T1000 (cell line): Measurements from ENCODE around the gene PDGFB.

Experiments
- DNase-seq: peaks from one replicate; lab custom pipeline; 2025; ENCODE audit warnings: mixed read lengths; lab: John Stamatoyannopoulos, UW

Gene PDGFB

DNA sequence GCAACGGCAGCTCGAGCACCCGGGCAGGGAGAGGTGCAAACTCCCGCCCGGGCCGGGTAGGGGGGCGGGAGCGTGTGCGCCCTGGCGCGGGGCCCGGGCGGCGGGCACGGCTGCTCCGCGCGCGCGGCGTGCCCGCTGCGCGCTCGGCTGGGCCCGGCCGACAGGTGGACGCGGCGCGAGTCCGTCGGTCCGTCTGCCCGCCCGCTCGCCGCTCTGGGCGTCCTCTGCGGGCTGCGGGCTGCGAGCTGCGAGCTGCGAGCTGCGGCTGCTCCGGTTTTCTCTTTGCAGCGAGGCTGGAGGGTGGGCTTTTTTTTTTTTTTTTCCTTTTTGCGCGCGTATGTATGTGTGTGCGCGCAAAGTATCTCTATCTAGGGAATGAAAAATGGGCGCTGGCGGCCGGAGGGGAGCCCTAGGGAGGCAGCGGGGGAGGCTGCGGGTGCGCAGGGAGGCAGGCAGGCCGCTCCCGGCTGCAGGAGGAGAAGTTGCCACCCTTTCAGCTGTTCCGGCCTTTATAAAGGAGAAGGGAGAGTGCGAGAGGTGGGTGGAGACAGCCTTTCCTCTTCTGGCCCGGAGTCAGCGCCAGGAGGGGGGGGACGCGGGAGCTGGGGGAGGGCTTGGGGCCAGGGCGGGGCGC lies at the start of gene PDGFB:
Gene PDGFB (minus strand): TSS at position 487 of the 634 bp plus-strand sequence. CDS start 1,019 bp downstream, outside the sequence.
- DNase-seq: no peak

GRCh38 chr22:39293766-39294368 lies 49.1 kb upstream of the PDGFB start:
- DNase-seq: no peak

DNA sequence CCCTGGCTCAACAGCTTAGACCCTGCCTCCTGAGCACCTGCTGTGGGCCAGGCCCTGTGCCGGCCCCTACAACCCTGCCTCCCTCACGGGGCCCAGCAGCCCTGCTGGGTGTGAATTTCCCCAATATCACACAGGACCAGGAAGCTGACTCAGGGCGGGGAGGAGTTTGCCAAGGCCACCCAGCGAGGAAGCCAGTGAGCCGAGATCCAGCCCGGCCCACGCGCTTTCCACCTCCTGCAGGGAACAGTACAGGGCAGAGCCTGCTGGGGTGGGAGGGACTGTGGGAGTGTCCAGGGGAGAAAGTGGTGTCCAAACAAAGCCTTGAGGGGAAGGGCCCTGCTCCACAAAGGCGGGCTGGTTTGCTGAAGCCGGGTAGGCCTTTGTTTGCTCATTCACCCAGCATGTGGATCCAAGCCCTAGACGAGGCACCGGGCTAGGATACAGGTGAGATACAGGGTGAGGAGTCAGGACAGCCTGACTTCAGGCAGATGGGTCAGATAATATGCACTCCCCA lies 47.8 kb upstream of the PDGFB start:
- peak; percentile 81 for DNase-seq

DNA sequence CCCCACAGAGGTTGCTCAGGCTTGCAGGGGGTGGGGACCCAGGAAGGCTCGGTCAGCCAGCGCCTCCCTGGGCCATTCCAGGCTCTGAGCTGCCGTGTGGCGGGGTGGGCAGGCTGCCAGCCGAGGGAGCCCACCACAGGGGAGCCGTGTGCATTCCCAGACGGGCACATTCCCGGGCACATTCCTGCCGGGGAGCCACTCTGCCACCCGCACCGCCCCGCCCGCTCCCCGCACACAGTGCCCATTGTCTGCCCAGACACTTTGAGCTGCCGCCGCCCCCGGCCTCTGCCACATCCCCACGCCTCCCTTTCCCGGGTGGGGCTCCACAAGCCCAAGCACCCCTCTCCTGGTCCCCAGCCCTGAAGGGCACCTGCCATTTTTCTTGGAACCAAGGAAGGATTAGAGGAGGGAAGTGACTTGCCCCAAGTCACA lies 47.3 kb upstream of the PDGFB start:
- no peak for DNase-seq

DNA sequence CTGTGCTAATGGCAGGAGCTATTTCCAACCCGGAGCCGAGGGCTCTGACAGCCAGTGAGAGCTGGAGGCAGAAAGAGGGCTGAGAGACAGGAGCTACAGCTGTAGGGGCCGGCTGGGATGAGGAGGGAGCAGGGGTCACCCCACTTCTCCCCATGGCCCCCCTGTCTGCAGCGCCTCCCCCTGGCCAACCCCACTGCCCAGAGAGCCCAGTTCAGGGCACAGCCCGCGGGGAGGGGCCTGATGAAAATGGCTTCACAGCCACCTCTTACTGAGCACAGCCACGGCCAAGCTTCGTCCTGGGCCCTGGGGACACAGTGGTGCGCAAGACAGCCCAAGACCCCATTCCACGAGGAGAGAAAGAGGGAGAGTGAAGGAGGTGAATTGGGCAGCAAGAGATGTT lies 46.7 kb upstream of the PDGFB start:
- no peak for DNase-seq

- no peak for DNase-seq
Observed at GRCh38 chr22:39290724-39291161, 46.0 kb upstream of the PDGFB start.

DNA sequence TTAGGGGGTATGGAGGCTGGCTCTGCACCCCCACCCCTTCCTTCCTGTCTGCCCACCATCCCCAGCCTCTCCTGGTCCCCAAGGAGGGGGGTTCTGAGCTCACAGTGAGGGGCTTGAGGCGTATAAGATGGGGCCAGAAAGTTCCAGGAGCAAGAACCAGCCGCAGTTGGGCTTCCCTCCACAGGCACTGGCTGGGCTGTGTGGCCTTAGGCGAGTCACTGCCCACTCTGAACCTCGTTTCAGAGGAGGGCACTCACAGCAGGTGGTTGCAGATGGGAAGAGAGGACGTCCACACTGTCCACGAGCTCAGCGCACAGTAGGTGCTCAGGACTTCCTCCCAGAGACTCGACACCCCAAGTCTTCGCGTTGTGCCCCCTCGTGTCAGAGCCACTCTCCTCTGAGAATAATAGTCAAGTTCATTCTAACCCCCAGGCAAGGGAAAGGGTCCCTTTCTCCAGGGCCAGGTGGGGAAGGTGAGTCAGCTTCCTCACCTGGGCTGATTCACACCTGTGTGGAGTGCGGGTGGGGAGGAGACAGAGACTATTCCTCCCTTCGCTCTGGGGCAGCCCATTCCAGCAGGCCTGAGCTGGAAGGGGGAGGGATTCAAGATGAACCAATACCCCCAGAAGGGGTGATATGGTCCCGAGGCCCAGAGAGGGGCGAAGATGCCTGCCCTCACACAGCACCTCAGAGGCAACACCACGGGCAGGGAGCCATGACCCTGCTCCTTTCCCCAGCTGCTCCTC lies 45.4 kb upstream of the PDGFB start:
- no peak for DNase-seq

DNA sequence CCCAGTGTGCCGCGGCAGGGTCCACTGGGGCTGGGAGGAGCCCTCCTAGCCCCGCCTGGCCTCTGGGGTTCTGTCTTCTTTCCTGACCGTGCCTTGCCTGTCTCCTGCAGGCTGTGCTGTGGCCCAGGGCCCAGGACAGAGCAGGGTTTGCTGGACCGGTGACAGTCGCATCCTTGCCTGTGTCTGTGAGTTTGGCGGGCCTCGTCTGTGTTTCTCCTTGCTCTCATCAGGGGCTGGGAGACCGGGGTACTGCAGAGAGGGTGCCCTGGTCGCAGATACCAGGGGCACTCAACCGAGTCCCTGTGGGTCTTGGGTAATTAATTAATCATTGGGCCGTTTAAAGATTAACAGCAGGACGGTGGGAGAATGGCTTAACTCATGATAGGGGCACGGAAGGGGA lies 44.8 kb upstream of the PDGFB start:
- no peak for DNase-seq

DNA sequence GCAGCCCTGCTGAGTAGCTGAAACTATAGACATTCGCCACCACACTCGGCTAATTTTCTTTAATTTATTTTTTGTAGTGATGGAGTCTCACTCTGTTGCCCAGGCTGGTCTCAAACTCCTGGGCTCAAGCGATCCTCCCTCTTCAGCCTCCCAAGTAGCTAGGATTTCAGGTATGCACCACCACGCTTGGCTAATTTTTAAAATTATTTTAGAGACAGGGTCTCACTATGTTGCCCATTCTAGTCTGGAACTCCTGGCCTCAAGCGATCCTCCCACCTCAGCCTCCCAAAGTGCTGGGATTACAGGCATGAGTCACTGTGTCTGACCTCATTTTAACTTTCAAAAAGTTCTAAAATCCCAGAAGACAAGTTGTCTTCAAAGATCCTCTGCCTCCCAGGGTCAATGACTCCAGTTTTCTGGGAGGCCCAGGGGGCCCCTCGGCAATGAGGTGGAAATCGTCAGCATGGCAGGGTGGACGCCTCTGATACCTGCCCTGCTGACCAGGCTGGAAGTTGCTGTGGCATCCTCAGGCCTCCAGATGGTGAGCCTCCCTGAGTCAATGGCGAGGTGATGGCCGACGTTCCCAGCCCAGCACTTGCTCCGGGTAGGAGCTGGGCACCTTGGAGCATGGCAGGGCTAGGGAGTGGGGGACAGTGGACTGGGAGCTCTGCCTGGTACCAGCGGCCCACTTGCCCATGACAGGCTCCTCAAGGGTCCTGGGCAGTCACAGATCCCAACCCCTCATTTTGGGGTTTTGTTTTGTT lies 43.5 kb upstream of the PDGFB start:
- DNase-seq: no peak

DNA sequence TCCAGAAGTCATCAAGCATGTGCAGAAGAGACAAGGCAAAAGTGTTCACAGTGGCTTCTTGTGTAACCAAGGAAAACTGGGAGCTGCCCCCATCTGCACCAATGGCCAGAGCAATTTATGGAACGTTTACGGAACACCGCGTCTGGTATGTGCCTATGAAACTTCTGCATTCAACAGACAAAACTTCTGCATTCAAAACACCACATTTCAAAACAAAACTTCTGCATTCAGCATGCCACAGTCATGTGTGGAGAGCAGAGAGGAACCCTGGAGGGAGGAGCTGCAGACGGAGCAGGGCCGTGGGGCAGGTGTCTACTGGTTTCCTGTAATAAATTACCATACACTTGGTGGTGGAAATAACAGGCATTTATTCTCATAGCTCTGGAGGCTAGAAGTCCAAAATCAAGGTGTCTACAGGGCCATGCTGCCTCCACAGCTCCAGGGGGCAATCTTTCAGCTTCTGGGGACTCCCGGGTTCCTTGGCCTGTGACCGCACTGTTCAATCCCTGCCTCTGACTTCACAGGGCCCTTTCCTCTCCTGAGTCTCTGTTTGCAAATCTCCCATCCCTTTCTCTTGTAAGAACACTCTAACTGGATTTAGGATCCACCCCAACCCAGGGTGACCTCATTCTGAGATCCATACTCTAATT lies 42.4 kb upstream of the PDGFB start:
- no peak for DNase-seq

- no peak for DNase-seq
Observed at GRCh38 chr22:39284983-39285382, 40.2 kb upstream of the PDGFB start.

GRCh38 chr22:39284142-39284980 lies 39.6 kb upstream of the PDGFB start:
- DNase-seq: no peak

GRCh38 chr22:39283322-39284141 lies 38.8 kb upstream of the PDGFB start:
- no peak for DNase-seq

- DNase-seq: no peak
Observed at GRCh38 chr22:39282645-39283321, 38.0 kb upstream of the PDGFB start.

DNA sequence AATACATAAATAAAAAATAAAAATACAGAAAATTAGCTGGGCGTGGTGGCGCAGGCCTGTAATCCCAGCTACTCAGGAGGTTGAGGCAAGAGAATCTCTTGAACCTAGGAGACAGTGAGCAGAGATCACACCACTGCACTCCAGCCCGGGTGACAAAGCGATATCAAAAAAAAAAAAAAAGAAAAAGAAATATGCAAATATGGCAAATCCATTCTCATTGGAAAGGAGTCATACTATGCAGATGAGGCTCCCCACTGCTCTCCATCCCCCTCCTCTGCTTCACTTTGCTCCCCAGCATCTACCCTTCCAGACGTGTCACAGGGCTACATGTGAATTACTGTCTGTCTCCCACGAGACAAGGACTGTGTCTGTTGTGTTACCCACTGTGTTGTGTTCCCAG lies 36.3 kb upstream of the PDGFB start:
- no peak for DNase-seq

GRCh38 chr22:39280250-39280649 lies 35.5 kb upstream of the PDGFB start:
- DNase-seq: no peak

DNA sequence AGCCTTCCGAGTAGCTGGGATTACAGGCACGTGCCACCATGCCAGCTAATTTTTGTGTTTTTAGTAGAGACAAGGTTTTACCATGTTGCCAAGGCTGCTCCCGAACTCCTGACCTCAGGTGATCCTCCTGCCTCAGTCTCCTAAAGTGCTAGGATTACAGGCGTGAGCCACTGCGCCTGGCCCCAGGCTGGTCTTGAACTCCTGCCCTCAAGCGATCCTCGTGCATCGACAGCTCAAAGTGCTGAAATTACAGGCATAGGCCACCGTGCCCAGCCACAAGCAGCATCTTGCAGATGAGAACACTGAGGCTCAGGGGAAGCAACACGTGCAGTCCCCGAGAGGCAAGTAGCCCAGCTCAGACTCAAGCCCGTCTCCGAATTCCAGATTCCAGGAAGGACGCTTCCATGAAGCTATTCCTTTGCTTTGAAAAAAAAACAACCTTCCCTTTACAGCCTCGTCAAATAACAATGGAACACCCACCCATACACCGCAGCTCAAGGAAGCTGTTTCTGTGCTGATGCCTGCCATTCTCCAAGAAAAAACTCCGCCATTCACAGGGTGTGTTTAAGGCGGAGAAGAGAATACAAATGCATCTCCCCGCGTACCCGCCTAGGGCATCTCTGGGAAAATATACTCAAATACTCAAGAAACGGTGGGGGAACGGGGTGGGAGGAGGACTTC lies 34.5 kb upstream of the PDGFB start:
- DNase-seq: no peak

GRCh38 chr22:39278040-39278439 lies 33.3 kb upstream of the PDGFB start:
- no peak for DNase-seq

- DNase-seq: no peak
Observed at GRCh38 chr22:39277142-39277607, 32.4 kb upstream of the PDGFB start.
